Mammary microvascular endothelial cell (primary cell): ENCODE measurements around the gene SLN. TPM values are rescaled to one million over a fixed set of nuclear protein-coding genes. Genes with fewer than 3 reads are reported as not detected.

ENCODE experiments used
- total RNA-seq: library from RNA; depleted of rRNA; stranded (reverse); fragments of >200 nt; gene quantifications from 2 replicates; pipeline ENCODE4 v1.2.3, GENCODE V29; 2015

The SLN gene
- total RNA-seq, result not detected in 2 replicates

GRCh38 chr11:107711861-107712755 lies at the start of gene SLN:
Gene SLN, minus strand, starts transcription at chr11:107712056.

Other genes starting within 250 kb of the SLN start
- 8.4 and 9.2 TPM in 2 replicates for gene ALKBH8, start 146.3 kb downstream of the SLN start, total RNA-seq
- not detected in 2 replicates for gene ELMOD1, start 120.9 kb downstream of the SLN start, total RNA-seq
- gene SLC35F2, start 146.7 kb upstream of the SLN start, total RNA-seq, result 36.6 and 42.5 TPM in 2 replicates
- 0.60 TPM in 1 of 2 replicates, not detected in the other for gene RAB39A, start 216.4 kb upstream of the SLN start, total RNA-seq